Right renal cortex interstitium (tissue), 3 donors: ENCODE data around the gene C6orf132. TPM values are rescaled to one million over a fixed set of nuclear protein-coding genes. Genes with fewer than 3 reads are reported as not detected.
"Not testable (repeated sequence)": the region's sequence is repeated elsewhere in the genome, so short reads cannot be mapped to it uniquely, and the experiment has no call there.

Source experiments
- DNase-seq, 3 donors: peaks; one replicate each; pipeline ENCODE4 v3.0.0-alpha.2; 2013; ENCODE audit warnings: low read depth in 3 of 3, low spot score in 2 of 3
- polyA plus RNA-seq, 3 donors: library from polyadenylated mRNA; unstranded; fragments of 120-200 nt; gene quantifications; one replicate each; pipeline ENCODE4 v1.2.1, GENCODE V29; 2013; ENCODE audit not compliant: insufficient read length in 3 of 3

Gene C6orf132
- polyA plus RNA-seq, 3 donors, result 3.6 to 5.3 (median 4.1) TPM

- DNase-seq, result no peak
Observed at GRCh38 chr6:42162384-42162783, 20.0 kb upstream of the C6orf132 start.

GRCh38 chr6:42159431-42160024, 17.1 kb upstream of the C6orf132 start:
- no peak for DNase-seq

DNA sequence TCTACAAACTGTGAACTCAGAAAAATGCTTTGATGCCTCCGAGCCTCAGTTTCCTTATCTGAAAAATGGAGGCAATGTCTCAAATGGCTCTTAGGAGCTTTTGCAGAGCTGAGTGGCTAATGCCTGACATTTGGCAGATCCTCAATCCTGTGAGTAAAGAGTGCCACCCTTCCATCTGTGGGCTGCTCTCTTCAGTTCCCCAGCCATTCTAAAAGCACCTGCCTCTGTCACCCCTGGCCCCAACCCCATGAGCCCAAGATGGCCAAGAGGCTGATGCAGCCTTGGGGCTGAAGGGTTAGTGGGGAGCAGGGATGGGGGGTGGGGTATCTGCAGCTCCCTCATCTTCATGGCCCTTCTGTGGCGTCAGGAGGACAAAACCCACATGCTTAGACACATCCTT, 16.2 kb upstream of the C6orf132 start:
- no peak for DNase-seq

- DNase-seq, result no peak
Observed at GRCh38 chr6:42158011-42158410, 15.6 kb upstream of the C6orf132 start.

GRCh38 chr6:42156638-42157037, 14.2 kb upstream of the C6orf132 start:
- DNase-seq, result no peak

DNA sequence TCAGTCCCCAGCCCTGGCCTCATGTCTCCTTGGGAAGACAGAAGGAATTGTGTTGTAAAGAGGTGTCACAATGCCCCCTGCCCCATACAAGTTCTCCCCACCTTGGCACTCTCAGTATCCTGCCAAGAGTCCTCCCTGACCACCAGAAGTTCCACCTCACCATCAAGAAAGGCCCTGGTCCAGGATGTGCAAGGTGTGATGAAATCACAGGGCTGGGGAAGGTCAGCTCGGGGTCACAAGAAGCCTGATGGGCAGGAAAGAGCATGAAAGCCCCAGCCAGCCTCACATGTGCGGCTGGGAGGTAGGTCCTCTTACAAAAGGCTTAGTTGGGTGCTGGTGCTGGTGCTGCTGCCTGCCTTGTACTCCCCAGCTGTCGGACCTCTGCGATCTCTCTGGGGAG, 12.9 kb upstream of the C6orf132 start:
- DNase-seq, result no peak

DNA sequence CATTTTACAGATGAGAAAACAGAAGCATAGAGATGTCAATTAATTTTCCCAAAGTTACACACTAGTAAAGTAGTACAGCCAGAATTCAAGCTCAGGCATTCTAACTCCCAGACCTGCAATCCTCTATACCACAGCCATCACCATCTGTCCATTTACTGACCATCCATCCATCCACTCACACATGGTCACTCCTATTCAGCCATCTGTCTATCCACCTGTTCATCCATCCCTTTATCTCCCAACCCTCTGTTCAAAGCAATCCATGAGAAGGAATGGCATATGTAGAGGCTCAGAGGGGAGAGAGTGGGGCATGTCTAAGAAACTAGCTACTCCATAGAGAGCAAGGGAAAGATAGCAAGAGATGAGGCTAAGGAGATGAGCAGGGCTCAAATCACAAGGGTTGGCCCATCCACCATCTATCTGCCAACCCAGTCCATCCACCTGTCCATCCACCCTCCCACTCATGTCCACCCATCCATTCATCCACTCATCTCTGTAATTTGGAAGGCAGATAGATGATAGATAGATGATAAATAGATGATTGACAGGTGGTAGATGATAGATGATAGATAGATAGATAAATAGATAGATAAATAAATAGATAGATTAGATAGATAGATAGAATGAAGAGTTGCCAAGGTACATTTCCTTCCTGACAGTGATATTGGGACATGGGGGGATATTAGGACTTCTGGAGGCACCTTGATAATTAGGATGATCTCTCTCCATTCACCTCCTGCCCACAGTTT, 12.2 kb upstream of the C6orf132 start:
- no peak for DNase-seq

GRCh38 chr6:42153921-42154320, 11.5 kb upstream of the C6orf132 start:
- no peak for DNase-seq

DNA sequence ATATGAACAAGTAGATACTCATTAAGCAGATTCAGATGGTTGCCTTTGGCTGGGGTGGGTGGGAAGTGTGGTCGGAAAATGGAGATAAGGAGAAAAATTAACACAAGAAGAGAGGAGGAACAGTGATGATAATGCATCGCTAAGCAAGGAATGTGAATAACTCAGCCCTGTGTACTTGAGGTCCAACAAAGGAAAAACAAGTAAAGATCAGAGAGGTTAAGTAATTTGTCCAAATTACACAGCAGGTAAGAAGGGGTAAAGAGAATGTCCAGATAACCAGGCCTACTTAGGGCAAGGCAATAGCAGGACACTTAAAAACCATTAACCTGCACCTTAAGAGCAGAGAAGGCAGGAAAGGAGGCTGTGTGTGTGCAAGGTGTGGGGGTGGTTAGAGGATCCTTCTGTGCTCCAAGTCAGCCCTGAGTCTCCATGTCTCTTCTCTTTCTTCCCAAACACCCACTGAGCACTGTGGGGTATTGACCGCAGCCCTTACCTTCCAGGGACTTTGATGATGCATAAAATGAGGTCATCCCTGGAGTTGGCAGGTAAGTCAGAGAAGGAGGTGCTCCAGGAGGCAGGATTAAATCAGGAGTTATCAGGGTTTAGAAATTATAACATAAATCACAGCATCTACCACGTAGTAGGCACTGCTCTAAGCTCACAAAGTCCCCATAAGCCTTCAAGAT, 10.3 kb upstream of the C6orf132 start:
- DNase-seq, result not testable (repeated sequence)

- DNase-seq, result no peak
Observed at GRCh38 chr6:42152024-42152423, 9.6 kb upstream of the C6orf132 start.

DNA sequence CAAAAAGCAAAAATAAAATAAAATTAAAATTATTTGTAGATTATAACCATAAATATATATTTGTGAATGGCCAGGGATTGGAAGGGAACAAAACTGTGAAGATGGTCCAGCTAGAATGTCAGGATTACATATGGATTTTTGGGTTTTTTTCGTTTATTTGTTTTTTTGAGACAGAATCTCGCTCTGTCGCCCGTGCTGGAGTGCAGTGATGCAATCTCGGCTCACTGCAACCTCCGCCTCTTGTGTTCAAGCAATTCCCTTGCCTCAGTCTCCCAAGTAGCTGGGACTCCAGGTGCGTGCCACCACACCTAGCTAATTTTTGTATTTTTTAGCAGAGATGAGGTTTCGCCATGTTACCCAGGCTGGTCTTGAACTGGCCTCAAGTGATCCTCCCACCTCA, 7.8 kb upstream of the C6orf132 start:
- no peak for DNase-seq

DNA sequence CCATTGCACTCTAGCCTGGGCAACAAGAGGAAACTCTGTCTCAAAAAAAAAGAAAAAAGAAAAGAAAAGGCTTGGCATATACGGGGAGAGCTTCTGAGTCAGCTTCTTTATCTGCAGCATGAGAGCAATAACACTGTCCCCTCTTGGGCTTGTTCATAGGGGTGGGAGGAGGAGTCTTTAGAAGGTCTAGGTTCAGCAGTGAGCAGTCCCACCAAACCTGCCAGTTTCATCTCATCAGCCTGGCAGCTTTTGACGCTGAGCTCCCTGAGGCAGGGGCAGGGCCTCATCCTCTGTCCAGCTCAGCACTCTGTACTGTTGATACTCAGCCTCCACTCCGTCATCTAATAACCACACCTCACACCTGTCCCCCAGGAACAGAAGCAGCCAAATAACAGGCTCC, 5.6 kb upstream of the C6orf132 start:
- DNase-seq, result no peak

GRCh38 chr6:42147138-42147562, 4.7 kb upstream of the C6orf132 start:
- DNase-seq, result no peak

DNA sequence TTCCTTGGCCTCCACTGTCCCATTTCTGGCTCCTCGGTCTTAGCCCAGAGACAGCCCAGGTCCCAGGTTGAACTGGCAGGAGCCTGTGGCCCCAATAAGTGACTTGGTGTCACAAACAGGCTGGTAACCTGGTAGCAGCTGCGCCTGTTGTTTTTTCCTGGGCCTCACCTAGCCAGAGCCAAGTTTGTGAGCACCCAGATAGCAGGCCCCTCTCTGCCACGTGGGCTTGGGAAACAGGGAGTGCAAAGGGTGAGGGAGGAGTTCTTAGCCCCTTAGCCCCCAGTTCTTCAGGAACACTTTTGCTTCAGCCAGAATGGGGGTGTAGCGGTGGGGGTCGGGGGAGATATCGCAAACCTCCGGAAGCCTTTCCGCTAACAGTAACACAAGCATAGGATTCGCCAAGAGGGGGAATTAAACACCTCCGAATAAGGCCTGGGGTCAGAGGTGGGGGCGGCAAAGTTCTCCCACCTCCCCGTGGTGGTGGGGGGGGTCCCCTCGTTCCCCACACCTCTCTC, 760 bp downstream of the C6orf132 start:
- no peak for DNase-seq

DNA sequence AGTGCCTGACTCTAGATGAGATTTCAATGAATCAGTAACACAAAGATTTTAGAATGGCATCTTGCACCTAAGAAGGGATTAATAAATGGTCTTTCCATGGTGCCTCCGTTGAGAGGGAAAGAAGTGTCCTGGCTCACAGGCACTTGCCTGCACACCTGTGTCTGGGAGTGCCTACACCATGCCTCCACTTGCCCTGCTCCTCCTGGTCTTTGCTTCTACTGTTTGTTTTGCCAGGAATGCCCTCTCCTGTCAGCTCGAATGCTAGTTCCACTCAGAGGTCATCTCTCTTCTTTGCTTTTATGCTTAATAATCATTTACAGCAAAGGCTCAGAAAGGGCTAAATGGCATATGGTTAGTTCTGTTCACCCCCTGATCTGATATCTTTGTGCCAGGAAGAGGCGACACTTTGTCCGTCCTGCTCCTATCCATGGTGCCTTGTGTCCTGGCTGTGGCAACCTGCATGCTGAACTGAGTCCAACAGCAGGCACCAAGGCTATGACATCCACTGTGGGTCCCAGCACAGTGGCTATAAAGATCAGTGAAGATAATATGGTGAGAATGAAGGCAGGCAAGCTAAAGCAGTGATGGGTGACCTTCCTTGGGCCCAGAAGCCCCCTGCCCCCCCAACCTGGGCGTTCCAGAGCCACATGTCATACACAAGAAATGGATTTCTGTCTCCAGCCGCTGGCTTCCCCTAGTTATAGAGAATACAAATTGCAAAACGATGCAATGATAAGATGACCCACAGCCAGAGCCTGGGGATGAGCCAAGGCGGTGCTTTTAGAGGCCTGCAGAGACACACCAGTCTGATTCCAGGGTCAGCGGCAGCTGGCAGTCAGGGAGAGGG, 1.4 kb downstream of the C6orf132 start:
- no peak for DNase-seq

GRCh38 chr6:42140032-42140431, 2.4 kb downstream of the C6orf132 start:
- no peak for DNase-seq

- no peak for DNase-seq
Observed at GRCh38 chr6:42138630-42139619, 3.5 kb downstream of the C6orf132 start.

DNA sequence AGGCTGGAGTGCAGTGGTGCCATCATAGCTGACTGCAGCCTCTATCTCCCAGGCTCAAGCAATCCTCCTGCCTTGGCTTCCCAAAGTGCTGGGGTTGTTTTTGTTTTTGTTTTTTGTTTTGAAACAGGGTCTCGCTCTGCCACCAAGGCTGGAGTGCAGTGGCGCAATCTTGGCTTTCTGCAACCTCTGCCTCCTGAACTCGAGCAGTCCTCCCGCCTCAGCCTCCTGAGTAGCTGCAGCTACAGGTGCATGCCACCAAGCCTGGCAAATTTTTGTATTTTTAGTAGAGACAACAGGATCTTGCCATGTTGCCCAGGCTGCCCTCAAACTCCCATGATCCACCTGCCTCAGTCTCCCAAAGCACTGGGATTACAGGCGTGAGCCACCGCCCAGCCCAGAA, 4.2 kb downstream of the C6orf132 start:
- no peak for DNase-seq

DNA sequence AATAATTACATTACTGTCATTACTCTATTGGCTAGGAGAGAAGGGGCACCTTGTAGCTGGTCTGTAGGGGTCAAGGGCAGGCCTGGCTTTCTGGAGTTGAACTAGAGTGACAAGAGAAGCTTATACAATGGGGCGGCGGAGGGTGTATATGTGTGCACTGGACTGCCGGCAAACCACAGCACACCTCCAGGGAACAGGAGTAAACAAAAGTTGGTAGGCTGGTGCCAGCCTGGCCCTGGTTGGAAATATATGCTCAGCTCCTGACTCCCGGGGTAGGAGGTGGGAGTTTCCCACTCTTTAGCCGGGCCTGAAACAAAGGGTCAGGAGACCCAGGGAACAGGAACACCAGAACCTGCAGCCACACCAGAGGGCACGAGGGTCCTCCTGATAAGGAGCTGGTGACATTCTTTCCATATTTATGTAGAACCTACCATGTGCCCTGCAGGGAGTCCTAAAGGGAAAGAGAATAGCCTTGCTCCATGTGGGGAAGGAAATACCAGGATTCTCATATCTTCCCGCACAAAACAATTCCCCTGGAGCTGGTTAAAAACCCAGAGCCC, 5.1 kb downstream of the C6orf132 start:
- no peak for DNase-seq
